Body of pancreas (tissue), 4 donors: ENCODE results near the gene DPT.

ENCODE experiments used
- CTCF ChIP-seq, 7 experiments: fragments of 450-650 bp in 4 of 7; fragments of 200-600 bp in 3 of 7; sonication (generic) in 3 of 7; IDR thresholded peaks; one replicate each; pipeline ENCODE4 v1.5.1; 2016 to 2019; ENCODE audit warnings: antibody characterized with exemption in 7 of 7
- POLR2A ChIP-seq, 3 donors: fragments of 450-650 bp; IDR thresholded peaks; one replicate each; pipeline ENCODE4 v1.6.1; 2016; ENCODE audit warnings: antibody characterized with exemption in 3 of 3, mild to moderate bottlenecking in 2 of 3

- no peak for TF ChIP-seq CTCF (IDR thresholded peaks at IDR 0.05)
- no peak for TF ChIP-seq POLR2A (IDR thresholded peaks at IDR 0.05)
These were observed 4.2 kb upstream of the DPT start for GRCh38 chr1:168733241-168733640.
